Measurements from ENCODE around the gene ASB10. TPM values are rescaled to one million over a fixed set of nuclear protein-coding genes. Genes with fewer than 3 reads are reported as not detected.

ASB10 gene
- total and polyA plus RNA-seq, 3 donors from 2014 or later: 0.18 to 0.39 TPM; not detected in 1

- intact Hi-C loops (cut with DNase I; ENCODE audit: low total_unique reads): no loop called here
- Histone ChIP-seq H3K4me1 (no peaks in the 10 kb centered on the region), H3K9me3 (no peaks in the 10 kb centered on the region), H3K36me3 (ENCODE audit: low read depth, missing control alignments) (no peaks in the 10 kb centered on the region), H3K27ac (no peak overlapping the region), H3K4me3 (no peak overlapping the region), H3K27me3 (no peaks in the 10 kb centered on the region)
- TF ChIP-seq POLR2A (IDR thresholded peaks at IDR 0.05) (no peak), CTCF (IDR thresholded peaks at IDR 0.05) (no peak)
- WGBS, 2 donors: 91 to 98% methylated on average over 1 of the region's 1 CpG
- DNase-seq: no peak
Observed at GRCh38 chr7:151161757-151162156, 25.3 kb downstream of the ASB10 start.

- H3K27ac ChIP-seq: no peak overlapping the region
- WGBS, 2 donors: 85 to 87% methylated on average over 7 of the region's 7 CpGs
- DNase-seq: no peak
- no peak overlapping the region for H3K4me3 ChIP-seq
- H3K36me3 ChIP-seq (ENCODE audit: low read depth, missing control alignments): no peaks in the 10 kb centered on the region
- intact Hi-C loops (cut with DNase I; ENCODE audit: low total_unique reads): no loop called here
- H3K9me3 ChIP-seq: no peaks in the 10 kb centered on the region
- H3K4me1 ChIP-seq: no peaks in the 10 kb centered on the region
- no peaks in the 10 kb centered on the region for H3K27me3 ChIP-seq
- TF ChIP-seq CTCF (IDR thresholded peaks at IDR 0.05): no peak
- no peak for TF ChIP-seq POLR2A (IDR thresholded peaks at IDR 0.05)
Observed at GRCh38 chr7:151157645-151158329, 29.3 kb downstream of the ASB10 start.

GRCh38 chr7:151152643-151153513 is 34.2 kb downstream of the ASB10 start:
- no peak overlapping the region for H3K27ac ChIP-seq
- no peaks in the 10 kb centered on the region for H3K4me1 ChIP-seq
- TF ChIP-seq POLR2A (IDR thresholded peaks at IDR 0.05) (no peak), CTCF (IDR thresholded peaks at IDR 0.05) (no peak)
- 61 to 66% methylated on average over 6 of the region's 6 CpGs for WGBS, 2 donors
- H3K4me3 ChIP-seq: no peak overlapping the region
- no peaks in the 10 kb centered on the region for H3K27me3 ChIP-seq
- H3K36me3 ChIP-seq (ENCODE audit: low read depth, missing control alignments): no peaks in the 10 kb centered on the region
- intact Hi-C loops (cut with DNase I; ENCODE audit: low total_unique reads): no loop called here
- no peak for DNase-seq
- H3K9me3 ChIP-seq: no peaks in the 10 kb centered on the region

GRCh38 chr7:151150388-151150787 is 36.7 kb downstream of the ASB10 start:
- Histone ChIP-seq H3K9me3 (no peaks in the 10 kb centered on the region), H3K4me1 (no peaks in the 10 kb centered on the region), H3K36me3 (ENCODE audit: low read depth, missing control alignments) (no peaks in the 10 kb centered on the region), H3K27ac (no peak overlapping the region), H3K4me3 (no peak overlapping the region), H3K27me3 (no peaks in the 10 kb centered on the region)
- no peak for DNase-seq
- intact Hi-C loops (cut with DNase I; ENCODE audit: low total_unique reads): no loop called here
- TF ChIP-seq POLR2A (IDR thresholded peaks at IDR 0.05) (no peak), CTCF (IDR thresholded peaks at IDR 0.05) (no peak)
- 79 to 93% methylated on average over 3 of the region's 3 CpGs for WGBS, 2 donors
